ENCODE data around the gene DTWD2. TPM values are rescaled to one million over a fixed set of nuclear protein-coding genes. Genes with fewer than 3 reads are reported as not detected.
"Not testable (repeated sequence)": the region's sequence is repeated elsewhere in the genome, so short reads cannot be mapped to it uniquely, and the experiment has no call there.

DTWD2 gene
- total and polyA plus RNA-seq, 3 donors from 2014 or later, result 5.8 to 19.7 (median 15.8) TPM

- WGBS, 2 donors, result 96 to 100% methylated on average over 1 of the region's 1 CpG
- DNase-seq, result no peak
- no peak for TF ChIP-seq POLR2A (IDR thresholded peaks at IDR 0.05)
- TF ChIP-seq CTCF (IDR thresholded peaks at IDR 0.05), result no peak
- no peaks in the 10 kb centered on the region for H3K4me1 ChIP-seq
- no peak overlapping the region for H3K4me3 ChIP-seq
- no peaks in the 10 kb centered on the region for H3K9me3 ChIP-seq
- intact Hi-C loops (cut with DNase I; ENCODE audit: low total_unique reads), result no loop called here
- H3K27me3 ChIP-seq, result no peaks in the 10 kb centered on the region
- no peak overlapping the region for H3K27ac ChIP-seq
- no peaks in the 10 kb centered on the region for H3K36me3 ChIP-seq (ENCODE audit: low read depth, missing control alignments)
Measured at GRCh38 chr5:119009131-119009530, 20.8 kb upstream of the DTWD2 start.

GRCh38 chr5:118999696-119000095 lies 11.3 kb upstream of the DTWD2 start:
- Histone ChIP-seq H3K4me1 (no peaks in the 10 kb centered on the region), H3K27me3 (no peaks in the 10 kb centered on the region), H3K9me3 (no peaks in the 10 kb centered on the region), H3K36me3 (ENCODE audit: low read depth, missing control alignments) (no peaks in the 10 kb centered on the region), H3K27ac (no peak overlapping the region), H3K4me3 (no peak overlapping the region)
- WGBS, 2 donors, result 95 to 97% methylated on average over 1 of the region's 1 CpG
- TF ChIP-seq CTCF (IDR thresholded peaks at IDR 0.05), result no peak
- TF ChIP-seq POLR2A (IDR thresholded peaks at IDR 0.05), result no peak
- intact Hi-C loops (cut with DNase I; ENCODE audit: low total_unique reads), result no loop called here
- no peak for DNase-seq

- H3K9me3 ChIP-seq; H3K27me3 ChIP-seq; H3K36me3 ChIP-seq (ENCODE audit: low read depth, missing control alignments); H3K27ac ChIP-seq; DNase-seq; H3K4me3 ChIP-seq; H3K4me1 ChIP-seq; intact Hi-C loops (cut with DNase I; ENCODE audit: low total_unique reads): not testable (repeated sequence)
- 97 to 99% methylated on average over 10 to 24 of the region's 24 CpGs for WGBS, 2 donors
Measured at GRCh38 chr5:118998861-118999260, 10.5 kb upstream of the DTWD2 start.

GRCh38 chr5:118996098-118996497 lies 7.8 kb upstream of the DTWD2 start:
- no peaks in the 10 kb centered on the region for H3K36me3 ChIP-seq (ENCODE audit: low read depth, missing control alignments)
- 95 to 100% methylated on average over 1 of the region's 1 CpG for WGBS, 2 donors
- no peak overlapping the region for H3K27ac ChIP-seq
- no peaks in the 10 kb centered on the region for H3K27me3 ChIP-seq
- intact Hi-C loops (cut with DNase I; ENCODE audit: low total_unique reads), result no loop called here
- TF ChIP-seq CTCF (IDR thresholded peaks at IDR 0.05) (no peak), POLR2A (IDR thresholded peaks at IDR 0.05) (no peak)
- no peaks in the 10 kb centered on the region for H3K9me3 ChIP-seq
- H3K4me1 ChIP-seq, result no peaks in the 10 kb centered on the region
- no peak for DNase-seq
- H3K4me3 ChIP-seq, result no peak overlapping the region

- Histone ChIP-seq H3K9me3 (no peaks in the 10 kb centered on the region), H3K4me3 (no peak overlapping the region), H3K27me3 (no peaks in the 10 kb centered on the region), H3K27ac (no peak overlapping the region), H3K4me1 (no peaks in the 10 kb centered on the region), H3K36me3 (ENCODE audit: low read depth, missing control alignments) (no peaks in the 10 kb centered on the region)
- no peak for DNase-seq
- no peak for TF ChIP-seq POLR2A (IDR thresholded peaks at IDR 0.05)
- no peak for TF ChIP-seq CTCF (IDR thresholded peaks at IDR 0.05)
- intact Hi-C loops (cut with DNase I; ENCODE audit: low total_unique reads), result no loop called here
- 84 to 86% methylated on average over 2 of the region's 2 CpGs for WGBS, 2 donors
Measured at GRCh38 chr5:118994595-118994994, 6.2 kb upstream of the DTWD2 start.

- H3K4me3 ChIP-seq; H3K27ac ChIP-seq; DNase-seq; H3K27me3 ChIP-seq; H3K9me3 ChIP-seq; H3K36me3 ChIP-seq (ENCODE audit: low read depth, missing control alignments); H3K4me1 ChIP-seq; intact Hi-C loops (cut with DNase I; ENCODE audit: low total_unique reads): not testable (repeated sequence)
Measured at GRCh38 chr5:118993118-118993517, 4.8 kb upstream of the DTWD2 start.

GRCh38 chr5:118992055-118992454 lies 3.7 kb upstream of the DTWD2 start:
- WGBS, 2 donors, result 98% methylated on average over 3 of the region's 3 CpGs
- H3K36me3 ChIP-seq (ENCODE audit: low read depth, missing control alignments); DNase-seq; H3K27me3 ChIP-seq; H3K4me3 ChIP-seq; intact Hi-C loops (cut with DNase I; ENCODE audit: low total_unique reads); H3K9me3 ChIP-seq; H3K27ac ChIP-seq: not testable (repeated sequence)
- peaks cover 13% of the 10 kb centered on the region for H3K4me1 ChIP-seq

All from testis (tissue), 3 donors.